ENCODE data around the gene LIN9. TPM values are rescaled to one million over a fixed set of nuclear protein-coding genes. Genes with fewer than 3 reads are reported as not detected.

LIN9 gene
- 12.2 TPM for polyA plus RNA-seq (2013, experiment 1 of 2)
- polyA plus RNA-seq (2013, experiment 2 of 2): 12.3 TPM

- no CpG with 5 or more reads among the region's 77 CpGs for WGBS, 2 donors (ENCODE audit: extremely low coverage in 2 of 2, insufficient read length in 2 of 2, insufficient replicate concordance in 1 of 2)
- peak within 1 kb of the TSS; percentile 94 for H2AK5ac ChIP-seq (ENCODE audit: low read depth, low read length)
- peak within 1 kb of the TSS; percentile 50 for H2BK12ac ChIP-seq (ENCODE audit: low read length)
- H3K4ac ChIP-seq (ENCODE audit: low read length): peak within 1 kb of the TSS; percentile 97
- peaks cover 0 to 10% of the 10 kb centered on the region in 2 donors for H3K36me3 ChIP-seq (replicated peaks in 1 of 2; ENCODE audit: control insufficient read depth in 2 of 2, insufficient read depth in 2 of 2, low read length in 2 of 2)
- peaks cover 5% of the 10 kb centered on the region for H3K79me1 ChIP-seq (ENCODE audit: low read depth, low read length)
- H3K23ac ChIP-seq (ENCODE audit: low read depth, low read length, poor library complexity): peak within 1 kb of the TSS; percentile 97
- H3K4me1 ChIP-seq (ENCODE audit: control insufficient read depth in 2 of 2, insufficient read depth in 1 of 2, low read depth in 1 of 2, low read length in 2 of 2): peaks cover 6 to 8% of the 10 kb centered on the region in 2 donors
- H2BK15ac ChIP-seq (ENCODE audit: low read length): peak within 1 kb of the TSS; percentile 89
- peak within 1 kb of the TSS; percentile 100 for H3K18ac ChIP-seq (ENCODE audit: low read length)
- H2BK5ac ChIP-seq (ENCODE audit: low read length): peak within 1 kb of the TSS; percentile 98
- peaks cover 0 to 2% of the 10 kb centered on the region in 2 donors for H3K9me3 ChIP-seq (replicated peaks in 1 of 2; ENCODE audit: control insufficient read depth in 2 of 2, insufficient read depth in 1 of 2, low read depth in 1 of 2, low read length in 2 of 2)
- H2BK120ac ChIP-seq (ENCODE audit: low read depth, low read length): peak within 1 kb of the TSS; percentile 92
- peak within 1 kb of the TSS; percentile 100 for H2AFZ ChIP-seq (ENCODE audit: low read length)
- peak within 1 kb of the TSS; percentile 84 for H3K4me2 ChIP-seq (ENCODE audit: insufficient read depth, low read length, poor library complexity, severe bottlenecking)
- no peak within 1 kb of the TSS for H4K91ac ChIP-seq (ENCODE audit: low read depth, low read length, poor library complexity)
- DNase-seq (ENCODE audit: low spot score): peak; percentile 94
- peak within 1 kb of the TSS; percentile 98 for H3K9ac ChIP-seq (ENCODE audit: low read depth, low read length, poor library complexity)
- peak within 1 kb of the TSS; percentile 97 to 100 for H3K4me3 ChIP-seq (ENCODE audit: low read length in 2 of 2)
- peak within 1 kb of the TSS; percentile 77 for H3K14ac ChIP-seq (ENCODE audit: low read length)
- peak within 1 kb of the TSS; percentile 93 for H4K8ac ChIP-seq (ENCODE audit: low read depth, low read length)
- H3K27ac ChIP-seq (replicated peaks; ENCODE audit: low read length): peak within 1 kb of the TSS; percentile 91
- H3K27me3 ChIP-seq (ENCODE audit: control insufficient read depth in 3 of 3, insufficient read depth in 3 of 3, low read depth in 1 of 3, low read length in 3 of 3): peaks cover 0 to 3% (median 0%) of the 10 kb centered on the region in 3 experiments
Measured at GRCh38 chr1:226308723-226309397, at the start of gene LIN9. Gene LIN9 (minus strand): TSS chr1:226309164. CDS start chr1:226309139, 25 bp downstream.

DNA sequence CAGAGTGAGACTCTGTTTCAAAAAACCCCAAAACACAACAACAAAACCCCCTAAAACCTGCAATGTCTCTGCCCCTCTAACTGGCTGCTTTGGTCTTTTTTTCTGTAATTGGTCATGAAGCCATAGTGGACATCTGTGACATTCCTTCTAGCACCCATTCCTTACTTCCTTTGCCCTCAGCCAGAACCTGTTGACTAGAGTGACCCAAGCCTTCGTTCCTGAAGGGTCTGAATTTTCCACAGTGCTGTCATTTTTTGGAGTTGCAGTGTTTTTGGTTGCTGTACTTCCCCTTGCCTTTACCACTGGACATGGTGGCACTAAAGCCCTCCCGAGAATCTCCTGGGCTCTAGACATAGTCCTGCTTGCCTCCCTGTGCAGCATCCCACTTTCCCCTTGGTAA, 48.5 kb upstream of the LIN9 start:
- H2BK5ac ChIP-seq (ENCODE audit: low read length): no peak overlapping the region
- no CpG with 5 or more reads among the region's 2 CpGs for WGBS, 2 donors (ENCODE audit: extremely low coverage in 2 of 2, insufficient read length in 2 of 2, insufficient replicate concordance in 1 of 2)
- H3K4me3 ChIP-seq (ENCODE audit: low read length in 2 of 2): no peak overlapping the region
- no peak overlapping the region for H3K4ac ChIP-seq (ENCODE audit: low read length)
- H4K8ac ChIP-seq (ENCODE audit: low read depth, low read length): no peak overlapping the region
- H3K23ac ChIP-seq (ENCODE audit: low read depth, low read length, poor library complexity): no peak overlapping the region
- no peaks in the 10 kb centered on the region for H3K79me1 ChIP-seq (ENCODE audit: low read depth, low read length)
- no peak overlapping the region for H3K9ac ChIP-seq (ENCODE audit: low read depth, low read length, poor library complexity)
- H2BK15ac ChIP-seq (ENCODE audit: low read length): no peak overlapping the region
- no peak overlapping the region for H3K18ac ChIP-seq (ENCODE audit: low read length)
- no peak overlapping the region for H3K4me2 ChIP-seq (ENCODE audit: insufficient read depth, low read length, poor library complexity, severe bottlenecking)
- no peaks in the 10 kb centered on the region for H3K27me3 ChIP-seq (ENCODE audit: control insufficient read depth in 3 of 3, insufficient read depth in 3 of 3, low read depth in 1 of 3, low read length in 3 of 3)
- no peak overlapping the region for H4K91ac ChIP-seq (ENCODE audit: low read depth, low read length, poor library complexity)
- H3K4me1 ChIP-seq (ENCODE audit: control insufficient read depth in 2 of 2, insufficient read depth in 1 of 2, low read depth in 1 of 2, low read length in 2 of 2): no peaks in the 10 kb centered on the region
- no peak for DNase-seq (ENCODE audit: low spot score)
- no peak overlapping the region for H3K14ac ChIP-seq (ENCODE audit: low read length)
- no peak overlapping the region for H2AFZ ChIP-seq (ENCODE audit: low read length)
- no peak overlapping the region for H2BK120ac ChIP-seq (ENCODE audit: low read depth, low read length)
- no peak overlapping the region for H2BK12ac ChIP-seq (ENCODE audit: low read length)
- H3K27ac ChIP-seq (replicated peaks; ENCODE audit: low read length): no peak overlapping the region
- H3K9me3 ChIP-seq (replicated peaks in 1 of 2; ENCODE audit: control insufficient read depth in 2 of 2, insufficient read depth in 1 of 2, low read depth in 1 of 2, low read length in 2 of 2): no peaks in the 10 kb centered on the region
- peaks cover 21 to 64% of the 10 kb centered on the region in 2 donors for H3K36me3 ChIP-seq (replicated peaks in 1 of 2; ENCODE audit: control insufficient read depth in 2 of 2, insufficient read depth in 2 of 2, low read length in 2 of 2)
- no peak overlapping the region for H2AK5ac ChIP-seq (ENCODE audit: low read depth, low read length)

- Histone ChIP-seq H2AK5ac (ENCODE audit: low read depth, low read length) (no peak overlapping the region), H3K23ac (ENCODE audit: low read depth, low read length, poor library complexity) (no peak overlapping the region), H3K27me3 (ENCODE audit: control insufficient read depth in 3 of 3, insufficient read depth in 3 of 3, low read depth in 1 of 3, low read length in 3 of 3) (no peaks in the 10 kb centered on the region), H3K4me3 (ENCODE audit: low read length in 2 of 2) (no peak overlapping the region), H2BK15ac (ENCODE audit: low read length) (no peak overlapping the region), H2AFZ (ENCODE audit: low read length) (no peak overlapping the region), H4K91ac (ENCODE audit: low read depth, low read length, poor library complexity) (no peak overlapping the region), H3K4ac (ENCODE audit: low read length) (no peak overlapping the region), H3K4me2 (ENCODE audit: insufficient read depth, low read length, poor library complexity, severe bottlenecking) (no peak overlapping the region), H3K9ac (ENCODE audit: low read depth, low read length, poor library complexity) (peak overlapping the region; percentile 5), H3K4me1 (ENCODE audit: control insufficient read depth in 2 of 2, insufficient read depth in 1 of 2, low read depth in 1 of 2, low read length in 2 of 2) (no peaks in the 10 kb centered on the region), H3K9me3 (replicated peaks in 1 of 2; ENCODE audit: control insufficient read depth in 2 of 2, insufficient read depth in 1 of 2, low read depth in 1 of 2, low read length in 2 of 2) (no peaks in the 10 kb centered on the region), H3K79me1 (ENCODE audit: low read depth, low read length) (no peaks in the 10 kb centered on the region), H2BK120ac (ENCODE audit: low read depth, low read length) (no peak overlapping the region), H3K27ac (replicated peaks; ENCODE audit: low read length) (no peak overlapping the region), H2BK5ac (ENCODE audit: low read length) (no peak overlapping the region), H3K14ac (ENCODE audit: low read length) (no peak overlapping the region), H4K8ac (ENCODE audit: low read depth, low read length) (no peak overlapping the region), H3K18ac (ENCODE audit: low read length) (no peak overlapping the region), H2BK12ac (ENCODE audit: low read length) (no peak overlapping the region), H3K36me3 (replicated peaks in 1 of 2; ENCODE audit: control insufficient read depth in 2 of 2, insufficient read depth in 2 of 2, low read length in 2 of 2) (peaks cover 13 to 49% of the 10 kb centered on the region in 2 donors)
- WGBS, 2 donors (ENCODE audit: extremely low coverage in 2 of 2, insufficient read length in 2 of 2, insufficient replicate concordance in 1 of 2): no CpG with 5 or more reads among the region's 6 CpGs
- DNase-seq (ENCODE audit: low spot score): no peak
Measured at GRCh38 chr1:226355669-226356551, 46.9 kb upstream of the LIN9 start.

DNA sequence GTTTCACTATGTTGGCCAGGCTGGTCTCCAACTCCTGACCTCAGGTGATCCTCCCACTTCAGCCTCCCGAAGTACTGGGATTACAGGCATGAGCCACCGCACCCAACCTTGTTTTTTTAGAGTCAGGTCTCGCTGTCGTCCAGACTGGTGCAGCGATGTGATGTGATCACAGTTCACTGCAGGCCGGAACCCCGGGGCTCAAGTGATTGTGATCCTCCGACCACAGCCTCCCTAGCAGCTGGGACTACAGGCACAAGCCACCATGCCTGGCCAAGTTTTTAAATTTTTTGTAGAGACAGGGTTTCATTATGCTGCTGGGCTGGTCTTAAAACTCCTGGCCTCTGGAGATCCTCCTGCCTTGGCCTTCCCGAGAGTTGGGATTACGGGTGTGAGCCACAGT, 46.1 kb upstream of the LIN9 start:
- H3K4me1 ChIP-seq (ENCODE audit: control insufficient read depth in 2 of 2, insufficient read depth in 1 of 2, low read depth in 1 of 2, low read length in 2 of 2): peaks cover 4 to 5% of the 10 kb centered on the region in 2 donors
- DNase-seq (ENCODE audit: low spot score): no peak
- H3K79me1 ChIP-seq (ENCODE audit: low read depth, low read length): no peaks in the 10 kb centered on the region
- no peaks in the 10 kb centered on the region for H3K9me3 ChIP-seq (replicated peaks in 1 of 2; ENCODE audit: control insufficient read depth in 2 of 2, insufficient read depth in 1 of 2, low read depth in 1 of 2, low read length in 2 of 2)
- WGBS, 2 donors (ENCODE audit: extremely low coverage in 2 of 2, insufficient read length in 2 of 2, insufficient replicate concordance in 1 of 2): no CpG with 5 or more reads among the region's 10 CpGs
- H3K4ac ChIP-seq (ENCODE audit: low read length): no peak overlapping the region
- no peak overlapping the region for H3K4me2 ChIP-seq (ENCODE audit: insufficient read depth, low read length, poor library complexity, severe bottlenecking)
- no peak overlapping the region for H3K18ac ChIP-seq (ENCODE audit: low read length)
- no peak overlapping the region for H3K27ac ChIP-seq (replicated peaks; ENCODE audit: low read length)
- no peak overlapping the region for H2BK120ac ChIP-seq (ENCODE audit: low read depth, low read length)
- no peak overlapping the region for H2AFZ ChIP-seq (ENCODE audit: low read length)
- no peak overlapping the region for H4K8ac ChIP-seq (ENCODE audit: low read depth, low read length)
- H2AK5ac ChIP-seq (ENCODE audit: low read depth, low read length): no peak overlapping the region
- no peaks in the 10 kb centered on the region for H3K27me3 ChIP-seq (ENCODE audit: control insufficient read depth in 3 of 3, insufficient read depth in 3 of 3, low read depth in 1 of 3, low read length in 3 of 3)
- peaks cover 9 to 40% of the 10 kb centered on the region in 2 donors for H3K36me3 ChIP-seq (replicated peaks in 1 of 2; ENCODE audit: control insufficient read depth in 2 of 2, insufficient read depth in 2 of 2, low read length in 2 of 2)
- no peak overlapping the region for H3K14ac ChIP-seq (ENCODE audit: low read length)
- no peak overlapping the region for H4K91ac ChIP-seq (ENCODE audit: low read depth, low read length, poor library complexity)
- H2BK15ac ChIP-seq (ENCODE audit: low read length): no peak overlapping the region
- H2BK12ac ChIP-seq (ENCODE audit: low read length): no peak overlapping the region
- H2BK5ac ChIP-seq (ENCODE audit: low read length): no peak overlapping the region
- no peak overlapping the region for H3K9ac ChIP-seq (ENCODE audit: low read depth, low read length, poor library complexity)
- H3K4me3 ChIP-seq (ENCODE audit: low read length in 2 of 2): no peak overlapping the region
- H3K23ac ChIP-seq (ENCODE audit: low read depth, low read length, poor library complexity): no peak overlapping the region
